Mesothelial cell of epicardium (in vitro differentiated cells): ENCODE data around the gene GSTM5. TPM values are rescaled to one million over a fixed set of nuclear protein-coding genes. Genes with fewer than 3 reads are reported as not detected.

Experiments
- DNase-seq, 2 experiments: peaks; one replicate each; pipeline ENCODE4 v3.0.0; 2021; ENCODE audit warnings: low spot score in 2 of 2; ENCODE audit not compliant: unreplicated experiment in 2 of 2
- H3K27ac Mint-ChIP-seq: 2 replicates; pipeline ENCODE4 v1.8.0; 2021; ENCODE audit warnings: mixed read lengths
- H3K27me3 Mint-ChIP-seq: 2 replicates; pipeline ENCODE4 v1.8.0; 2021; ENCODE audit warnings: low read depth, mixed read lengths
- H3K36me3 Mint-ChIP-seq: 2 replicates; pipeline ENCODE4 v1.8.0; 2021; ENCODE audit warnings: mixed read lengths
- H3K4me1 Mint-ChIP-seq: 2 replicates; pipeline ENCODE4 v1.8.0; 2021; ENCODE audit warnings: mixed read lengths
- H3K4me3 Mint-ChIP-seq: 2 replicates; pipeline ENCODE4 v1.8.0; 2021; ENCODE audit warnings: mild to moderate bottlenecking, moderate library complexity, mixed read lengths
- H3K9me3 Mint-ChIP-seq: 2 replicates; pipeline ENCODE4 v1.8.0; 2021; ENCODE audit warnings: mixed read lengths
- CTCF ChIP-seq: fragments of 200-600 bp; sonication (generic); IDR thresholded peaks from one replicate; pipeline ENCODE4 v1.5.0; 2021; ENCODE audit warnings: antibody characterized with exemption; ENCODE audit not compliant: unreplicated experiment
- total RNA-seq: library from RNA; stranded (reverse); gene quantifications from 3 replicates; pipeline ENCODE4 v1.2.1, GENCODE V29; 2021

The GSTM5 gene
- total RNA-seq, 1 donor from 2014 or later, result 0.29 TPM

GRCh38 chr1:109761227-109762038 lies 49.4 kb downstream of the GSTM5 start:
- Mint-ChIP-seq H3K4me1 (peaks cover 10% of the 10 kb centered on the region), H3K27me3 (no peaks in the 10 kb centered on the region), H3K4me3 (no peak overlapping the region), H3K9me3 (no peaks in the 10 kb centered on the region), H3K36me3 (no peaks in the 10 kb centered on the region), H3K27ac (peak overlapping the region; percentile 12)
- TF ChIP-seq CTCF, result no peak
- DNase-seq, result peak; percentile 8 to 36

- Mint-ChIP-seq H3K4me3 (no peak overlapping the region), H3K9me3 (no peaks in the 10 kb centered on the region), H3K4me1 (peaks cover 10% of the 10 kb centered on the region), H3K27ac (no peak overlapping the region), H3K36me3 (no peaks in the 10 kb centered on the region), H3K27me3 (no peaks in the 10 kb centered on the region)
- no peak for TF ChIP-seq CTCF
- DNase-seq, result peak; percentile 1 to 27
These were observed 50.1 kb downstream of the GSTM5 start for GRCh38 chr1:109762039-109762585.

GRCh38 chr1:109762821-109763645 lies 51.0 kb downstream of the GSTM5 start:
- Mint-ChIP-seq H3K4me3 (no peak overlapping the region), H3K36me3 (no peaks in the 10 kb centered on the region), H3K27ac (peak overlapping the region; percentile 43), H3K27me3 (no peaks in the 10 kb centered on the region), H3K9me3 (no peaks in the 10 kb centered on the region), H3K4me1 (peaks cover 10% of the 10 kb centered on the region)
- TF ChIP-seq CTCF, result no peak
- DNase-seq, result peak; percentile 6 to 22

GRCh38 chr1:109763646-109764415 lies 51.8 kb downstream of the GSTM5 start, which contains the start of gene EPS8L3:
TSS of gene EPS8L3 (minus strand) at chr1:109763923. CDS start at chr1:109761749, 2,174 bp downstream.
- Mint-ChIP-seq H3K4me3 (no peak within 1 kb of the TSS), H3K9me3 (no peaks in the 10 kb centered on the region), H3K27me3 (no peaks in the 10 kb centered on the region), H3K4me1 (peaks cover 10% of the 10 kb centered on the region), H3K36me3 (no peaks in the 10 kb centered on the region), H3K27ac (peak within 1 kb of the TSS; percentile 43)
- TF ChIP-seq CTCF, result no peak
- peak; percentile 10 to 34 for DNase-seq
